Smooth muscle cell of the brain vasculature (primary cell): ENCODE results near the gene ATP5MG.
A peak's percentile ranks its signal among the peaks of the same experiment; 100 is the strongest.
"Not testable (repeated sequence)": the region's sequence is repeated elsewhere in the genome, so short reads cannot be mapped to it uniquely, and the experiment has no call there.

Experiments
- DNase-seq: peaks from one replicate; pipeline ENCODE4 v3.0.0-alpha.2; 2012; ENCODE audit warnings: low read depth, low spot score

The ATP5MG gene

DNA sequence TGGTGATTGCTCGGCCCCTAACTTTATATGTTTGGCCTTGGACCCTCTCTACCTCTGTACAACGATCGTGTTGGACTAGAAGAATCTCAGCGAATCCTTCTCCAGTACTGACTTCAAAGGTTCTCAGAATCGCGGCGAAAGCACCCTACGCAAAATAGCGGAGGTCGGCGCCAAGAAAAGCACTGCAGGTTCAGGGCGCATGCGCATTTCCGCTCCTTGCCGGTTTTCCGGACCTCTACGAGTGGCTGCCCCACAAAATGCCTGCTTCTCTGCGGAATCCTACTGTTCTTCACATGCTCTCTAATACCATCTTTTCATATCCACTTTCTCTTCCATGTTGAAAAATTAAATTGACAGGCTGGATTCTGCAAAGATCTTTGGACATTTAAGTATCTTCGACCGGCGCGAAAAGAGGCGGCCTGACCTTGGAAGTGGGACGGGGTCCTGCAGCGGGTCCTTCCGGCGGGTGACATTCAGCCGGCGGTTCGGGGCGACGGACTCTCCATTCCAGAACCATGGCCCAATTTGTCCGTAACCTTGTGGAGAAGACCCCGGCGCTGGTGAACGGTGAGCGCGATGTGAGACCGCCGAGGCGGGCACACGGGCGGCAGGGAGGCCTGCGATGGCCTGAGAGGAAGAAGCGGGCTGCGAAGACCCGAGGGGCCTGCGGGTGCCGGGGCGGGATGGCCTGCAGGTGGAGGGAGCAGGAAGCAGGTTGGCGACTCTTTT, at the start of gene ATP5MG:
ATP5MG (plus strand) TSS at position 456 of the 729 bp plus-strand sequence; CDS start at position 516, 60 bp downstream.
- DNase-seq = peak; percentile 72

GRCh38 chr11:118353084-118353710, 48.2 kb upstream of the ATP5MG start:
- peak; percentile 13 for DNase-seq

GRCh38 chr11:118358071-118358470, 43.3 kb upstream of the ATP5MG start:
- DNase-seq = no peak

GRCh38 chr11:118359295-118359958, 42.0 kb upstream of the ATP5MG start, which contains the start of gene UBE4A:
UBE4A (plus strand) TSS chr11:118359600; CDS start chr11:118365081, 5,481 bp downstream.
- DNase-seq = peak; percentile 81

DNA sequence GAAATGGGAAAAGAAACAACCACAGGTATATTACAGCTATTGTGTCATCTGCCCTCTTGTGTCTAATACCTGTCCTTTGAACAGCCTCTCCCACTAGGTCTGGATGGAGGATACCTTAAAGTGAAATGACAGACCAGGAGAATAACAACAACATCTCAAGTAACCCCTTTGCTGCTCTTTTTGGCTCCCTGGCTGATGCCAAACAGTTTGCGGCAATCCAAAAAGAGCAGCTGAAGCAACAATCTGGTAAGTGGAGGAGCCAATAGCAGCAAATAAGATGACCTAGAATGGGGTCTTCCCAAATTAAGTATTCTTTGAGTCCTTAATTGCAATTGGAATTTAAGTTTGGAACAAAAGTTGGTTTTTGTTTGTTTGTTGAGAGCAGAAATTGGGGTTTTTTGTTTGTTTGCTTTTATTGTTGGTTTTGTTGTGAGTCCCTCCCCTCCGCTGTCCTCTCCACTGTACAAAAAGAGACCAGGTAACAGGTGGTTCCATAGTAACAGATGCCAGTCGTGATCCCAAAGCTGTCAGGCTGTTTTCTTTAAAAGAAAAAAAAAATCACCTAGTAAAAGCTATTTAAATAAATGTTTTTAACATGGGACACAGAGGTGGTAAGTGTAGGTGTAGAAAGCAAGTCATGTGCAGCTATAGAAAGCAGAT, 36.3 kb upstream of the ATP5MG start:
- no peak for DNase-seq

- DNase-seq = no peak
Observed at GRCh38 chr11:118366287-118366686, 35.1 kb upstream of the ATP5MG start.

DNA sequence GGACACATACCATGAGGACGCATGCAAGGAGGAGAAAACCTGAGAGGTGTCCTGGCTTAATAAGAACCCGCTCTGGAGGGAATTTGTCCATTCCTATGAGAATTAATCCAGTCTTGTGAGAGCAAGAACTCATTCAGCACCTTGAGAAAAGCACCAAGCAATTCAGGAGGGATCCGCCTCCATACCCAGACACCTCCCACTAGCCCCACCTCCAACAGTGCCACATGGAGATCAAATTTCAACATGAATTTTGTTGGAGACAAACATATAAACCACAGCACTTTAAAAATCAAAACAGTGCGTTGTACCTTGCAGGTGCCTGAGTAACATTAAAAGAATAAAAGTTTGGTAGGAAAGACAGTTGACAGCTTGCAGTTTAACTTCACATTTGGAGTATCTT, 30.6 kb upstream of the ATP5MG start:
- no peak for DNase-seq

GRCh38 chr11:118373263-118373662, 28.1 kb upstream of the ATP5MG start:
- DNase-seq = no peak

GRCh38 chr11:118373871-118374270, 27.5 kb upstream of the ATP5MG start:
- no peak for DNase-seq

DNA sequence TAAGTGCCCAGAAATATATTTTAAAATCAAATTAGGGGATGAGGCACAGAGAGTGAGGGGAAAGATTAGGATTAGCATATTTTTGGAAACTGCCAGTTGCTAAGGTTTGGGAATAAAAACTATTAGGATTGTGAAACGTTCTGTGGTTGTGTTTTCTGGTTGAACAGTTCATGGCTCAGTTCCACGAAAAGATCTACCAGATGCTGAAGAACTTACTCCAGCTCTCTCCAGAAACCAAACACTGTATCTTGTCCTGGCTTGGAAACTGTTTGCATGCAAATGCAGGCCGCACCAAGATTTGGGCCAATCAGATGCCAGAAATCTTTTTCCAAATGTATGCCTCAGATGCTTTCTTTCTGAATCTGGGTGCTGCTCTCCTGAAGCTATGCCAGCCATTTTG, 26.7 kb upstream of the ATP5MG start:
- no peak for DNase-seq

GRCh38 chr11:118375978-118376377, 25.4 kb upstream of the ATP5MG start:
- DNase-seq = no peak

GRCh38 chr11:118379497-118379896, 21.9 kb upstream of the ATP5MG start:
- DNase-seq = no peak

DNA sequence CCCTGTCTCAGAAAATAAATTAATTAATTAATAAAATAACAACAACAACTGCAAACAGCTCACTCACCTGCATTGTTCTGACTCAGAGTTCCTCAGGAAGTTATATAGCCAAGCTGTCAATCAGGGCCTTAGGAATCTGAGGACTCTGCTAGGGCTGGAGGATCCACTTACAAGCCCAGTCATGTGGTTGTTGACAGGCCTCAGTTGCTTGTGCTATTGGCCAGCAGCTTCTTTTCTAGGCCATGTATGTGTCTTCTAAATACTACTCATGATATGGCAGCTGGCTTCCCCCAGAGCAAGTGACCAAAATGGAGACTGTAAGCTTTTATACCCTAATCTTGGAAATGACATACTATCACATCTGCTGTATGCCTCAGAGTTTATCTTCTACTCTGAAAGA, 20.8 kb upstream of the ATP5MG start:
- DNase-seq = no peak

GRCh38 chr11:118382954-118383353, 18.5 kb upstream of the ATP5MG start:
- no peak for DNase-seq

DNA sequence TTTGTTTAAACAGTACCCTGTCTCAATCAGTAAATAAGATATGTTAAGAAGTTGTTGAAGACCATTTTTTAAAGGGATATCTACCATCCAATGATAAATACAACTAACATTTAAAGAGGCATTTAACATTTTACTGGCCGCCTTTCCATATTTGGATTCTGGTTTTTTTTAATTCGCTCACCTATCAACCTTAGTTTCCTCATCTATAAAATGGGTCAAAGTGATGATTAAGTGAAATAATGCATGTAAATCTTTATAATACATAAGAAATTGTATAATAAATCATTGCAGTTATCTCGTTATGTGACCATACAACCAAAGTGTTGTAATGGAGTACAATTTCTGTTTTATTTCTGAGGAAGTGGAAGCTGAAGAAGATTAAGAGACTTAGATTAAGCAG, 17.7 kb upstream of the ATP5MG start:
- DNase-seq = no peak

- DNase-seq = no peak
Observed at GRCh38 chr11:118396097-118396501, 5.3 kb upstream of the ATP5MG start.

- no peak for DNase-seq
Observed at GRCh38 chr11:118397448-118397847, 4.0 kb upstream of the ATP5MG start.

- no peak for DNase-seq
Observed at GRCh38 chr11:118398791-118399559, 2.4 kb upstream of the ATP5MG start.

DNA sequence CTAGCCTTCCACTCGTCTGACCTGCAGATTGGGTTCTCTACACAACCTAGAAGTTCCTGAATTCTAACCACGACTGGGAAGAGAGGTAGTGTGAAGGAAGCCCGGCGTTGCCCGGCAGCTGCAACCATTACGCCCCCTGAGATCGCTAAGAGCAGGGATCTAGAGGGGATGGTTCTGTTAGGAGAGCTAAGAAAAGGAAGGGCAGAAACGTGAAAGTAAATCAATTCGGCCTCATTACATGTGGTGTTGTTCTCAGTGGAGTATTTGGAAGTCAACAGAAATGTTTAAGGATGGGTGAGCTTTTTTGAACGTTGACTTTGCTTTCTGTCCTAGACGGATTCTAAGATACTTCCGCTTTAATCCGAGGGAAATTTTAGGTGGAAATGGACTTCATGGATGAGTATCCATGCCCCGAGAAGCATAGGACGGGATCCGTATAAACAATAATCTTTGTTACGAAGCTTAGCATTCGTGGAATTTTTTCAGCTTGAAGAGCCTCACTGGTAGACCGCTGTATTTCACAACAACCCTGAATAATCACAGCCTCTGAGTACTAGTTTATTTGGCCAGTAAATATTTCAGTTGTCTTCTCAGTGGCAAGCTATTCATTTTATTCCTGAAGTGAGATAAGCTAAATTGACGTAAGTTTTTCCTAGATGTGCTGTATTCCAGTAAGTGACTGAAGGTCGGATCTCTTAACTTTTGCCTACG, 629 bp downstream of the ATP5MG start:
- no peak for DNase-seq

GRCh38 chr11:118402594-118402993, 1.2 kb downstream of the ATP5MG start:
- not testable (repeated sequence) for DNase-seq
